Measurements from ENCODE around the gene TRNT1. TPM values are rescaled to one million over a fixed set of nuclear protein-coding genes. Genes with fewer than 3 reads are reported as not detected.

The TRNT1 gene
- total RNA-seq, 1 experiment from 2014 or later = 21.4 TPM

DNA sequence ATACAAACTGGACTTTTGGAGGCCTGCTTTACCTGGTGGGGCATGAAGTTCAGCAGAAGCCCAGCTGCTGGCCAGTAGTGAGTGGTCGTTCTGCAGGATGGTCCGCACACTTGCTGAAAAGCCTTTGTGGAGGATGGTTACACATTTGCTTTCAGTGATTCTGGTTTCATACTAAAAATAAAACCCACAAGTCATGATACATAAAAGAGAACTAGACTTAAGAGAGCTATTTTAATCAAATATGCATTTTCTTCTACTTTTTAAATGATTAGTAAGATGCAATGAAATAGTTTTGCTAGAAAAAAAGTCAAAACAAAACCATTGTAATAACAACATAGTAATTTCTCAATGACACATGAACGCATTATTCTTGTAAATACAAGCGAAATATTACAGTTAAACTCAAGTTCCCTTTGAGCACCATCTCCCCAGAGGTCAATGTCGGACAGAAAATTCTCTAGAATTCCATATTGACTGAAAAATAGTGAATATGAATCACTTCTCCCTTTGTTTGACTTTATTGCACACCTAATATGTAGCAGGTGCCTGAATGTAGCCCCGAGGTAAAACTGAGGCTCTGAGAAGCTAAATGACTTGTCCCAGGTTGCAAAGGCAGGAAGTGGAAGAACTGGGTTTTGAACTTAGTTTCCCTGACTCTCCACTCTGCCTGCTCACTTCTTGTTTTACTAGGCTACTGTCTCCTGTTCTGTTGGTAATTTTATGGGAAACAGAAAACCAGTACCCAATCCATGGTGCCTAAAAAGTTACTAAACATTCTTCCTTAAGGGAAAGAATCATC lies 24.9 kb upstream of the TRNT1 start:
- H3K27me3 ChIP-seq (ENCODE audit: insufficient read depth, low read length) = peaks cover 19% of the 10 kb centered on the region
- intact Hi-C loops (cut with micrococcal nuclease) = no loop called here
- H3K79me2 ChIP-seq (ENCODE audit: insufficient read depth, low read length) = no peaks in the 10 kb centered on the region
- CTCF ChIA-PET = no interaction called here
- TF ChIP-seq, protein P1, sequence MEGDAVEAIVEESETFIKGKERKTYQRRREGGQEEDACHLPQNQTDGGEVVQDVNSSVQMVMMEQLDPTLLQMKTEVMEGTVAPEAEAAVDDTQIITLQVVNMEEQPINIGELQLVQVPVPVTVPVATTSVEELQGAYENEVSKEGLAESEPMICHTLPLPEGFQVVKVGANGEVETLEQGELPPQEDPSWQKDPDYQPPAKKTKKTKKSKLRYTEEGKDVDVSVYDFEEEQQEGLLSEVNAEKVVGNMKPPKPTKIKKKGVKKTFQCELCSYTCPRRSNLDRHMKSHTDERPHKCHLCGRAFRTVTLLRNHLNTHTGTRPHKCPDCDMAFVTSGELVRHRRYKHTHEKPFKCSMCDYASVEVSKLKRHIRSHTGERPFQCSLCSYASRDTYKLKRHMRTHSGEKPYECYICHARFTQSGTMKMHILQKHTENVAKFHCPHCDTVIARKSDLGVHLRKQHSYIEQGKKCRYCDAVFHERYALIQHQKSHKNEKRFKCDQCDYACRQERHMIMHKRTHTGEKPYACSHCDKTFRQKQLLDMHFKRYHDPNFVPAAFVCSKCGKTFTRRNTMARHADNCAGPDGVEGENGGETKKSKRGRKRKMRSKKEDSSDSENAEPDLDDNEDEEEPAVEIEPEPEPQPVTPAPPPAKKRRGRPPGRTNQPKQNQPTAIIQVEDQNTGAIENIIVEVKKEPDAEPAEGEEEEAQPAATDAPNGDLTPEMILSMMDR (IDR thresholded peaks at IDR 0.05 in 2 of 3, conservative IDR thresholded peaks at IDR 0.05 in 1 of 3; ENCODE audit: borderline replicate concordance in 1 of 3, insufficient read depth in 1 of 3, low read depth in 2 of 3, low read length in 2 of 3) = no peak
- TF ChIP-seq SIN3A (IDR thresholded peaks at IDR 0.05; ENCODE audit: low read depth) = no peak
- TF ChIP-seq TCF7L2 (IDR thresholded peaks at IDR 0.05; ENCODE audit: borderline replicate concordance, extremely low read depth, insufficient read depth, insufficient read length) = no peak
- POLR2A ChIA-PET = no interaction called here
- H3K36me3 ChIP-seq (ENCODE audit: control insufficient read depth in 1 of 2, insufficient read depth in 2 of 2, low read length in 2 of 2) = no peaks in the 10 kb centered on the region
- ATAC-seq (no peak), DNase-seq (ENCODE audit: low read depth, low spot score) (no peak)
- no peak overlapping the region for H3K4me2 ChIP-seq (ENCODE audit: low read length)
- no TSS peak for BruUV-seq (replicated peaks)
- no peaks in the 10 kb centered on the region for H3K4me1 ChIP-seq (ENCODE audit: control insufficient read depth in 1 of 2, insufficient read depth in 2 of 2, low read length in 2 of 2)
- H3K9me3 ChIP-seq (ENCODE audit: control insufficient read depth in 1 of 2, insufficient read depth in 1 of 2, low read depth in 1 of 2, low read length in 2 of 2) = no peaks in the 10 kb centered on the region
- RAD21 ChIA-PET (ENCODE audit: low non-redundant PET in 1 of 2, low total read pairs in 2 of 2, uncharacterized antibody in 2 of 2, unreplicated experiment in 2 of 2) = no interaction called here
- H3K4me3 ChIP-seq (replicated peaks in 1 of 2; ENCODE audit: low read depth in 1 of 2, low read length in 2 of 2) = no peak overlapping the region
- H2AFZ ChIP-seq (ENCODE audit: low read depth, low read length, poor library complexity, severe bottlenecking) = no peak overlapping the region
- no peak overlapping the region for H3K9ac ChIP-seq (ENCODE audit: low read length)
- no peaks in the 10 kb centered on the region for H4K20me1 ChIP-seq (ENCODE audit: insufficient read depth)
- H3K27ac ChIP-seq (ENCODE audit: low read depth, low read length) = no peak overlapping the region
- no peaks in the 10 kb centered on the region for H3K9me2 ChIP-seq (ENCODE audit: insufficient read depth)

DNA sequence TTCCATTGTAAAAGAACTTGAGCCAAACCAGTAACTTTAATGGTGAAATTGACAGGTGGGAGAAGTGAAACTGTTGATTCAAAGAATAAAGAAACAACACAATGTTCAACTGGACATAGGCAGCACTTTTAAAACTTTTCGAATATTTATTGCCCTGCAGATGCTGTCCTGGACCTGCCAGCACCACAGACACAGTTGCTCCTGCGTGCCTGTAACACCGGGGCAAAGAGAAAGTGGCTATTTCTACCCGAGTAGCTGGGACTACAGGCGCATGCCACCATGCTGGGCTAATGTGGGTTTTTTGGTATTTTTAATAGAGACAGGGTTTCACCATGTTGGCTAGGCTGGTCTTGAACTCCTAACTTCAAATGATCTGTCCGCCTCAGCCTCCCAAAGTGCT lies 24.0 kb upstream of the TRNT1 start:
- Histone ChIP-seq H3K27me3 (ENCODE audit: insufficient read depth, low read length) (peaks cover 11% of the 10 kb centered on the region), H3K4me3 (replicated peaks in 1 of 2; ENCODE audit: low read depth in 1 of 2, low read length in 2 of 2) (no peak overlapping the region), H3K9ac (ENCODE audit: low read length) (no peak overlapping the region), H3K9me2 (ENCODE audit: insufficient read depth) (no peaks in the 10 kb centered on the region), H4K20me1 (ENCODE audit: insufficient read depth) (no peaks in the 10 kb centered on the region), H3K9me3 (ENCODE audit: control insufficient read depth in 1 of 2, insufficient read depth in 1 of 2, low read depth in 1 of 2, low read length in 2 of 2) (no peaks in the 10 kb centered on the region), H3K4me1 (ENCODE audit: control insufficient read depth in 1 of 2, insufficient read depth in 2 of 2, low read length in 2 of 2) (no peaks in the 10 kb centered on the region), H2AFZ (ENCODE audit: low read depth, low read length, poor library complexity, severe bottlenecking) (no peak overlapping the region), H3K36me3 (ENCODE audit: control insufficient read depth in 1 of 2, insufficient read depth in 2 of 2, low read length in 2 of 2) (no peaks in the 10 kb centered on the region), H3K79me2 (ENCODE audit: insufficient read depth, low read length) (no peaks in the 10 kb centered on the region), H3K4me2 (ENCODE audit: low read length) (no peak overlapping the region), H3K27ac (ENCODE audit: low read depth, low read length) (no peak overlapping the region)
- no TSS peak for BruUV-seq (replicated peaks)
- DNase-seq (ENCODE audit: low read depth, low spot score) (no peak), ATAC-seq (no peak)
- intact Hi-C loops (cut with micrococcal nuclease) = no loop called here
- ChIA-PET POLR2A (no interaction called here), RAD21 (ENCODE audit: low non-redundant PET in 1 of 2, low total read pairs in 2 of 2, uncharacterized antibody in 2 of 2, unreplicated experiment in 2 of 2) (no interaction called here), CTCF (no interaction called here)
- TF ChIP-seq, protein P2, sequence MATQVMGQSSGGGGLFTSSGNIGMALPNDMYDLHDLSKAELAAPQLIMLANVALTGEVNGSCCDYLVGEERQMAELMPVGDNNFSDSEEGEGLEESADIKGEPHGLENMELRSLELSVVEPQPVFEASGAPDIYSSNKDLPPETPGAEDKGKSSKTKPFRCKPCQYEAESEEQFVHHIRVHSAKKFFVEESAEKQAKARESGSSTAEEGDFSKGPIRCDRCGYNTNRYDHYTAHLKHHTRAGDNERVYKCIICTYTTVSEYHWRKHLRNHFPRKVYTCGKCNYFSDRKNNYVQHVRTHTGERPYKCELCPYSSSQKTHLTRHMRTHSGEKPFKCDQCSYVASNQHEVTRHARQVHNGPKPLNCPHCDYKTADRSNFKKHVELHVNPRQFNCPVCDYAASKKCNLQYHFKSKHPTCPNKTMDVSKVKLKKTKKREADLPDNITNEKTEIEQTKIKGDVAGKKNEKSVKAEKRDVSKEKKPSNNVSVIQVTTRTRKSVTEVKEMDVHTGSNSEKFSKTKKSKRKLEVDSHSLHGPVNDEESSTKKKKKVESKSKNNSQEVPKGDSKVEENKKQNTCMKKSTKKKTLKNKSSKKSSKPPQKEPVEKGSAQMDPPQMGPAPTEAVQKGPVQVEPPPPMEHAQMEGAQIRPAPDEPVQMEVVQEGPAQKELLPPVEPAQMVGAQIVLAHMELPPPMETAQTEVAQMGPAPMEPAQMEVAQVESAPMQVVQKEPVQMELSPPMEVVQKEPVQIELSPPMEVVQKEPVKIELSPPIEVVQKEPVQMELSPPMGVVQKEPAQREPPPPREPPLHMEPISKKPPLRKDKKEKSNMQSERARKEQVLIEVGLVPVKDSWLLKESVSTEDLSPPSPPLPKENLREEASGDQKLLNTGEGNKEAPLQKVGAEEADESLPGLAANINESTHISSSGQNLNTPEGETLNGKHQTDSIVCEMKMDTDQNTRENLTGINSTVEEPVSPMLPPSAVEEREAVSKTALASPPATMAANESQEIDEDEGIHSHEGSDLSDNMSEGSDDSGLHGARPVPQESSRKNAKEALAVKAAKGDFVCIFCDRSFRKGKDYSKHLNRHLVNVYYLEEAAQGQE (IDR thresholded peaks at IDR 0.05; ENCODE audit: low read depth) = no peak
- TF ChIP-seq SIN3A (IDR thresholded peaks at IDR 0.05; ENCODE audit: low read depth) (no peak), CEBPB (IDR thresholded peaks at IDR 0.05; ENCODE audit: low read depth) (no peak), EZH2 (IDR thresholded peaks at IDR 0.05) (no peak), FOSL1 (IDR thresholded peaks at IDR 0.05; ENCODE audit: low read depth) (no peak), SP1 (IDR thresholded peaks at IDR 0.05; ENCODE audit: low read depth) (no peak), POLR2A (IDR thresholded peaks at IDR 0.05; ENCODE audit: borderline replicate concordance, extremely low read depth, insufficient read depth, insufficient read length) (no peak)
- TF ChIP-seq, protein P1 (IDR thresholded peaks at IDR 0.05 in 2 of 3, conservative IDR thresholded peaks at IDR 0.05 in 1 of 3; ENCODE audit: borderline replicate concordance in 1 of 3, insufficient read depth in 1 of 3, low read depth in 2 of 3, low read length in 2 of 3) = no peak
- TF ChIP-seq, protein P3, sequence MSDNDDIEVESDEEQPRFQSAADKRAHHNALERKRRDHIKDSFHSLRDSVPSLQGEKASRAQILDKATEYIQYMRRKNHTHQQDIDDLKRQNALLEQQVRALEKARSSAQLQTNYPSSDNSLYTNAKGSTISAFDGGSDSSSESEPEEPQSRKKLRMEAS (IDR thresholded peaks at IDR 0.05) = no peak
